HG03575 (cell line): ENCODE measurements around the gene PMVK.

Experiments
- ATAC-seq: cut with Tn5 transposase; IDR thresholded peaks from one replicate; pipeline ENCODE4 v1.9.1; 2021; ENCODE audit not compliant: unreplicated experiment, insufficient number of reproducible peaks, low FRiP score; ENCODE audit errors: extremely low read depth

The PMVK gene

GRCh38 chr1:154886281-154887015 is 50.1 kb downstream of the PMVK start:
- ATAC-seq: no peak

- ATAC-seq: no peak
Measured at GRCh38 chr1:154884869-154885701, 51.4 kb downstream of the PMVK start.

- no peak for ATAC-seq
Measured at GRCh38 chr1:154883919-154884868, 52.3 kb downstream of the PMVK start.

- no peak for ATAC-seq
Measured at GRCh38 chr1:154881820-154882535, 54.5 kb downstream of the PMVK start.

- no peak for ATAC-seq
Measured at GRCh38 chr1:154880671-154881070, 55.8 kb downstream of the PMVK start.

GRCh38 chr1:154879038-154879421 is 57.5 kb downstream of the PMVK start:
- no peak for ATAC-seq

GRCh38 chr1:154878371-154879037 is 58.0 kb downstream of the PMVK start:
- no peak for ATAC-seq

GRCh38 chr1:154877370-154877974 is 59.0 kb downstream of the PMVK start:
- ATAC-seq: no peak

- ATAC-seq: no peak
Measured at GRCh38 chr1:154876842-154877369, 59.6 kb downstream of the PMVK start.
